ENCODE results near the gene CAPN2.
"Not testable (repeated sequence)": the region's sequence is repeated elsewhere in the genome, so short reads cannot be mapped to it uniquely, and the experiment has no call there.

CAPN2 gene

GRCh38 chr1:223732993-223733798, 20.9 kb downstream of the CAPN2 start:
- POLR2A ChIA-PET: no interaction called here
- TF ChIP-seq CTCF (IDR thresholded peaks at IDR 0.05; ENCODE audit: control extremely low read depth, extremely low read depth, low read depth, missing control alignments): no peak

GRCh38 chr1:223733898-223734852, 21.8 kb downstream of the CAPN2 start:
- ChIA-PET CTCF (interaction anchor here (1.0 to 9.8 kb wide), 3 partner anchors 17 to 36 kb away, joined by 3 to 68 read pairs (median 3); no protein-coding TSS in a partner anchor), POLR2A (no interaction called here)
- no peak for TF ChIP-seq CTCF (IDR thresholded peaks at IDR 0.05; ENCODE audit: control extremely low read depth, extremely low read depth, low read depth, missing control alignments)
- DNase-seq (ENCODE audit: extremely low spot score): no peak

More at GRCh38 chr1:223732993-223733798, 20.9 kb downstream of the CAPN2 start:
- DNase-seq (ENCODE audit: extremely low spot score): no peak
- CTCF ChIA-PET: interaction anchor here (1.0 to 9.8 kb wide), 3 partner anchors 14 to 35 kb away, joined by 3 to 68 read pairs (median 4); no protein-coding TSS in a partner anchor

DNA sequence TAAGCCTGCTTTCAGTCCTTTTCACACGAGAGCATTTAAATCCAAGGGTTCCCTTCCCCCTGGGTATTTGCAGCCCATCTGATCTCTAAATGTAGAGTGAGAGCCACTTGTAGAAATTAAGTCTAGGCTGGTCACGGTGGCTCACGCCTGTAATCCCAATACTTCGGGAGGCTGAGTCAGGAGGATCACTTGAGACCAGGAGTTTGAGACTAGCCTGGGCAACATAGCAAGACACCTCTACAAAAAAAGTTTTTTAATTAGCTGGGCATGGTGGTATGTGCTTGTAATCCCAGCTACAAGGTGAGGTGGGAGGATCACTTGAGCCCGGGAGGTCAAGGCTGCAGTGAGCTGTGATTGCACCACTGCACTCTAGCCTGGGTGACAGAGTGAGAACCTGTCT, 24.3 kb downstream of the CAPN2 start:
- DNase-seq (ENCODE audit: extremely low spot score); POLR2A ChIA-PET: not testable (repeated sequence)
- CTCF ChIA-PET: interaction anchor here (9.8 kb wide), 1 partner anchor 14 kb away, joined by 68 read pairs; no protein-coding TSS in a partner anchor

DNA sequence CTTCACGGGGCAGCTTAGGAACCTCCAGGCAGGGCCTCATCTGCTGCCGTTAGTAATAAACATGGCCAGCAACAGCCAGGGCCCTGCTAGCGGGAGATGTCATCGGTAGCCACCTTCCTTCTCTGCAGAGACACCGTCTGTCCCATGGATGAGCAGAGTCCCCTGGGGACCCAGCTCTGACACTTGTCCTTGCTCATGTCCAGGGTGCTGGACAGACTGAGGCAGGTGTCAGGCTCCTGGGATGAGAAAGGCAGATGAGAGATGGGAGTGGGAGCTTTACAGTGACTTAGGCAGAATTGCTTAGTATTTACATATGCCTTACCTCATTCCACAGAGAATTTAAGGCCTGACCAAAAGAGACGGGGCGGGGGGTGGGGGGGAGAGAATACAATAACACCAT, 25.0 kb downstream of the CAPN2 start:
- CTCF ChIA-PET: interaction anchor here (1.6 to 9.8 kb wide), 3 partner anchors 13 to 39 kb away, joined by 4 to 68 read pairs (median 6); no protein-coding TSS in a partner anchor
- POLR2A ChIA-PET: interaction anchor here (0.7 kb wide), 1 partner anchor 109 kb away, joined by 4 read pairs; no protein-coding TSS in a partner anchor
- no peak for TF ChIP-seq CTCF (IDR thresholded peaks at IDR 0.05; ENCODE audit: control extremely low read depth, extremely low read depth, low read depth, missing control alignments)
- DNase-seq (ENCODE audit: extremely low spot score): no peak

DNA sequence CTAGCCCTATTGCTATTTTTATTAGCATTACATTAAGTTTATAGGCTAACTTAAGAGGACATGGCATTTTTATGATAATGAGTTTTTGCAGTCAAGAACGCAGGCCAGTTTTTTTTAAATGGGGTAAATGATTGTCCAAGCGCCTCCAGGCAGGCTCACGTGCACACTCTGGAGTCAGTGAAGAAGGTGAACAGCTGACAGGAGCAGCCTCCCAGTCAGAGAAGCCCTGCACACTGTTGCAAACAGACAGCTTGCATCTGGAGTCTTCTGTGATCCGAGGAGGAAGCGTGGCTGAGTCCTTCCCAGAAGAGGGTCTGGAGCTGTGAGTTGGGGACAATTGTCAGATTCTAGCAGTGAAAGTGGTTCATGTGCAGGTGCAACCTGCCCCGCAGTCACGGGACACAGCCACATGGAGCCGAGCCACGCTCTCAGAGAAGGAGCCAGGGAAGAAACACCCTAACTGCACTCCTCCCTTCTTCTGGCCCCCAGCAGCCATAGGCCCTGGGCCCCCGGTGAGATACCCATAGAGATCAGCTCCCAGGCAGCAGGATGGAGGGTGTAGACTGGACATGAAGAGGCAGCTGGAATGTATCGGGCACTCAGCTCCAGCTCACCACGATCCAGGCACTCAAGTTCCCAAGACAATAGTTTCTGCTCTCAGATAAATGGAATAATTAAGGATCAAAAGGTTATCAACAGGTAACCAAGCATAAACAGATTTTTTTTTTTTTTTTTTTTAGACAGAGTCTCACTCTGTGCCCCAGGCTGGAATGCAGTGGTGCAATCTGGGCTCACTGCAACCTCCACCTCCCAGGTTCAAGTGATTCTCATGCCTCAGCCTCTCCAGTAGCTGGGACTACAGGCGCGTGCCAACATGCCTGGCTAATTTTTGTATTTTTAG, 26.4 kb downstream of the CAPN2 start:
- POLR2A ChIA-PET: interaction anchor here (0.7 kb wide), 1 partner anchor 34 kb away, joined by 6 read pairs; no protein-coding TSS in a partner anchor
- CTCF ChIA-PET: interaction anchor here (0.7 to 9.8 kb wide), 5 partner anchors 12 to 43 kb away, joined by 3 to 68 read pairs (median 4); no protein-coding TSS in a partner anchor
- no peak for TF ChIP-seq CTCF (IDR thresholded peaks at IDR 0.05; ENCODE audit: control extremely low read depth, extremely low read depth, low read depth, missing control alignments)
- DNase-seq (ENCODE audit: extremely low spot score): no peak

GRCh38 chr1:223739366-223740037, 27.2 kb downstream of the CAPN2 start:
- CTCF ChIA-PET: interaction anchor here (1.4 to 9.8 kb wide), 3 partner anchors 11 to 44 kb away, joined by 3 to 68 read pairs (median 6); no protein-coding TSS in a partner anchor
- no peak for TF ChIP-seq CTCF (IDR thresholded peaks at IDR 0.05; ENCODE audit: control extremely low read depth, extremely low read depth, low read depth, missing control alignments)
- POLR2A ChIA-PET: no interaction called here
- no peak for DNase-seq (ENCODE audit: extremely low spot score)

DNA sequence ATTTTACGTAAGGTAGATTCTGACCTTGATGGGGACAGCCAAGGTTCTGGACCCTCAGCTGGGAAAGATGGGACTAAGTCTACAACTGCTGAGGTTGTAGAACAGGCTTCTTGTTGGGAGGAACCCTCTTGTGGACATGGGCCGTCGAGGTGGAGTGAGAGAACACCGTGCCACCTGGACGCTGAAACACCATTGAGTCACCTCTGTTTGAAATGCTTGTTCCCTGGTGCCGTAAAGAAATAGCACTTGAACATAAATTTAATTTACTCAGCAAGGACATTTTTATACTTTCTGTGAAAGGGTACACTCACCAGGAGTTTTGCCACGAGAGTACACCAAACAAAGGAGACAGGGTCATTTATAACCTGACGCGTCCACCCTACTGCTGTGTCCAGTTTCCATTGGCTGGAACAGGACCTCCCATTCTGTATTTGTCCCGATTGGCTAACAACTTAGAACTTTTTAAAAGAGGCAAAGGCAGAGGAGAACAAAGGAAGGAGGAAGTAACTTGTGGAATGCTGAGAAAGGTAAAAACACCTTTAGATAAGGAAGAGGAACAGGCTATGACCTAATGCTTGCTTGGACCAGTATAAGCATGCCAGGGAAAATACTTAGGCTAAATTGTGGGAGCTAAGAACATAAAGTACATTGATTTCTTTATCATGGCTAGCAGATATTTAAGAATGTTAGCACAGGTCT, 27.8 kb downstream of the CAPN2 start:
- DNase-seq (ENCODE audit: extremely low spot score); POLR2A ChIA-PET: not testable (repeated sequence)
- CTCF ChIA-PET: interaction anchor here (1.4 to 9.8 kb wide), 3 partner anchors 11 to 44 kb away, joined by 3 to 68 read pairs (median 6); no protein-coding TSS in a partner anchor

All from GM10248 (cell line).